ENCODE results near the gene ZNF148.

DNA sequence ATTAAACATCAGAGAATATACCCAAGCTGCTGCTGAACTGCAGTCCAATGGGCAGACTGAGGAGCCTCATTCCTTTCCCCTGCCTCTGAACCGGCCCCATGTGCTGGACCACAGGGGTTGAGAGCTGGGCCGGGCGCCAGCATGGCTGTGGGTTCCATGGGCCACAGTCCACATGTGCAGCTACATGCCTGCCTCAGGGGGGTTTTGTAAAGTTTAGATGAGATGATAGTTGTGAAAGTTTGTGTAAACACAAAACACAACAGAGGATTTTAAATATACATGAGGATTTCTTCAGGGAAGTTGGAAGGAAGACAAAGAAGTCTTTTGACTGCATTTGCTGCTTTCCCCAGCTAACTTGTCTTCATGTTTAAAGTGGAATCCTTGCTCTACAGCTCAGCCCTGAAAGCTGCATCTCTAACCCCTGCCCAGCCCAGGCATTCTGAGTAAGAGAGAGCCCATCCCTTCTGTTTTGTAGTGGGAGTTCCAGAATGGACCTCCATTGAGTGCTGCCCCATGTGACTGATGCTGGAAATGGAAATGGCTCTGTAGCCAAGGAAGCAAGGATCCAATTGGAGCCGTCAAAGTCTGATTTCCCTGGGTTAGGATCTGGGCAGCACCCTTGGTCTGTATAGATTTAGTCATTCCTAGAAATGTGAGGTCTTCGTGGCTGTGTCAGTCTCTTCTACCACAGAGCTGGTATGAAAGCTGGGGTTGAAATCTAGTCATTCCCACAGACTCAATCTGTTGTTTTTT, 180.1 kb downstream of the ZNF148 start:
- TF ChIP-seq GATA1 (IDR thresholded peaks at IDR 0.05; ENCODE audit: low read depth, low read length) (no peak), POLR2A (IDR thresholded peaks at IDR 0.05; ENCODE audit: low read length) (no peak)

All from erythroblast (primary cell).